HG03378 (cell line): ENCODE measurements around the gene CYP27A1.

Source experiments
- ATAC-seq: cut with Tn5 transposase; IDR thresholded peaks from one replicate; pipeline ENCODE4 v1.9.1; 2021; ENCODE audit warnings: mild to moderate bottlenecking, moderate library complexity; ENCODE audit not compliant: unreplicated experiment

CYP27A1 gene

DNA sequence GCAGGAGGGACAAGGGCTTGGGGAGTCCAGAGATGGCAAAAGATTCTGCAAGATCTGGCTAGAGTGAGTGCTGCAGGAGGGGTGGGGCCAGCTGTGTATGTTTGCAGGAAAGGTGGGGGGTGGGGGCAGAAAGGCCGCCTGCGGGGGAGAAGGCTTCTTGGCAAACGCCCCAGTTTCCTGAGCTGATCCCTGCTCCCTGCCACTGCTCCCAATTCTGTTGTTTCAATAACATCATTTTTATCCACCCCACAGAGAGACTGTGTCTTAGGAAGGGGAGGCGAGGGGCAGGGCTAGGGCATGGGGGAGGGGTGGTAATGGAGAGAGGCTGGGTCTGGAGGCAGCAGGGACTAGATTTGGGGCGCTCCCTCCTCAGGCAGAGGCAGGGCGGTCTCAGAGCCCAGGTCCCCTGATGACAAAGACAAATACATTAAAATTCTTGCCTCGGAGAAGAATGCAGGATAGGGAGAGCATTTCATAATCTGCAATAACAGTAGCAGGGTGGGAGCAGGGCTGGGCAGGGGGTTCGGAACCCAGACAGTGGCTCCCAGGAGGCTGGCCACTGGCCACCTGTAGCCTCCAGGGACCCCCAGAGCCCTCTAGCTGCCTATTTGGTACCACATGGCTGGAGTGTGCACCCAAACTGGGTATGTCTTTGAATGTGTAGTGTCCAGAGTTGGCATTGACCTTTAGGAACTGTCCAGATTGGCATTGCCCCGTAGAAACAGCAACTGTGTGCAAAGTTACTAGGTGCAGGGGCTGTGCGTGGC, 75.6 kb downstream of the CYP27A1 start:
- ATAC-seq, result no peak

DNA sequence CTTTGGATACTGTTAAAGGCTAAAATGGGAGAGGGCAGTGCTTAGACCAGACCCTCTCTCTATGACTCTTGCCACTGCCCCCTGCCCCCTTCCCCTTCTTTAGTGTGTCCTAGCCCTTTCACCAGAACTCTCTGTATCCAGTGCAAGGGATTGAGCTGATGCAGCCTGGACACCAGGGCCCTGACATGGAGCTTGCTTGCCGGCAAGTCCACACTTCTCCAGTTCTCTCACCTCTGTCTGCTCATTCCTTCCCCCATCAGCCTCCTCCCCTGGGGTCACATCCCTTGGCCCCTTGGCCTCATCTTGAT, 76.1 kb downstream of the CYP27A1 start:
- no peak for ATAC-seq

DNA sequence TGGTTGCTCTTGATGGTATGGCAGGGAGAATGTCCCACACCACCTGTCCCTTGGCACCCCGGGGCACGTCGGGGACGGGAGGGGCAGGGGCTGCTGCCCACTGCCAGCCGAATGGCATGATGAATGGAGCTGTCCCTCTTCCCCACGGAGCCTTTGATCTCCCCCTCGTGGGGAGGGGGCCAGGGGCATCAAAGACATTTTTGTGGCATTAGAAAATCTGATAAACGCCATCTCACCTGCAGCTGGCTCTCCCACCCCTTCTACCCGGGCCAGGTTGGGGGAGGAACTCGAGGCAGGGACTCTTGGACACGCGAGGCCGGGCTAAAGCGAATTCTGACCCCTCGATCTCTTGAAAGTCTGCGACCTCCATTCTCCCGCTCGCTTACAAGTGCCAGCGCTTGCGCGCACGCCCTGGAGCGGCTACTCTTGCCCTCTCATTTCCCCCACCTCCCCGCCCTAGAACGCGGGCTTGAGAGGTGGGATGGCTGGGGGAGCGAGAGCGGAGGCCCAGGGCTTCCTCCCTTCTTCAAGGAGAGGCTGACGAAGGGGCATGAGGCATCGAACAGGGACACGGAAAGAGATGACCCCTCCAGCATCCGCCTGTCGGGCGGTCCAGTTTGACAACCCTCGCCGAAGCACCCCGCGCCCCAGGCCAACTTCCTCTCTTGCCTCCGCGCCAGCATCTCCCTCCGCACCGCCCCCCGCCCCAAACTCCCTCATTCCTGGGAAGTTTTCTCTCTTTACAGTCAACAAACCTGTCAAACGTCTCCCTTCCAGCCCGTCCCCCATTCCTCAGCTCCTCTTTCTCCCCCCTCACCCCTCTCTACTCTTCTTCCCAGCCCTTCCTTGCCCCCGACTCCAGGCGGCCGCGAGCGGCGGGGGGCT, 77.0 kb downstream of the CYP27A1 start:
- ATAC-seq, result no peak

DNA sequence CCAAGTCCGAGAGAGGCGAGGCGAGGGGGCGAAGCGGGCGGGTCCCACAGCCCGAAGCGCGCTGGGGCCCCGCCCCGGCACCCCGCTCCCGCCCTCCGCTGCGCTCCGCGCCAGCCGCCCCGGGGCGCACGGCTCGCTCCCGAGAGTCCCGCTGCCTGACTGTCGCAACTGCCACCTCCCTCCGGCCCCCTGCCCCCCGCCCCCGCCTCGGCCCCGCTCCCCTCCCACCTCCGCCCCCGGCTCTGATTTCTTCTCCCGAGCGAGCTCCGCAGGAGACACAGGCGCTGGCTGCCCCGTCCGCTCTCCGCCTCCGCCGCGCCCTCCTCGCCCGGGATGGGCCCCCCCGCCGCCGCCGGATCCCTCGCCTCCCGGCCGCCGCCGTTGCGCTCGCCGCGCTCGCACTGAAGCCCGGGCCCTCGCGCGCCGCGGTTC, 77.6 kb downstream of the CYP27A1 start, which contains the start of gene WNT6:
WNT6 (plus strand) TSS at position 250 of the 432 bp plus-strand sequence. CDS start 233 bp downstream, outside the sequence.
- ATAC-seq, result no peak

DNA sequence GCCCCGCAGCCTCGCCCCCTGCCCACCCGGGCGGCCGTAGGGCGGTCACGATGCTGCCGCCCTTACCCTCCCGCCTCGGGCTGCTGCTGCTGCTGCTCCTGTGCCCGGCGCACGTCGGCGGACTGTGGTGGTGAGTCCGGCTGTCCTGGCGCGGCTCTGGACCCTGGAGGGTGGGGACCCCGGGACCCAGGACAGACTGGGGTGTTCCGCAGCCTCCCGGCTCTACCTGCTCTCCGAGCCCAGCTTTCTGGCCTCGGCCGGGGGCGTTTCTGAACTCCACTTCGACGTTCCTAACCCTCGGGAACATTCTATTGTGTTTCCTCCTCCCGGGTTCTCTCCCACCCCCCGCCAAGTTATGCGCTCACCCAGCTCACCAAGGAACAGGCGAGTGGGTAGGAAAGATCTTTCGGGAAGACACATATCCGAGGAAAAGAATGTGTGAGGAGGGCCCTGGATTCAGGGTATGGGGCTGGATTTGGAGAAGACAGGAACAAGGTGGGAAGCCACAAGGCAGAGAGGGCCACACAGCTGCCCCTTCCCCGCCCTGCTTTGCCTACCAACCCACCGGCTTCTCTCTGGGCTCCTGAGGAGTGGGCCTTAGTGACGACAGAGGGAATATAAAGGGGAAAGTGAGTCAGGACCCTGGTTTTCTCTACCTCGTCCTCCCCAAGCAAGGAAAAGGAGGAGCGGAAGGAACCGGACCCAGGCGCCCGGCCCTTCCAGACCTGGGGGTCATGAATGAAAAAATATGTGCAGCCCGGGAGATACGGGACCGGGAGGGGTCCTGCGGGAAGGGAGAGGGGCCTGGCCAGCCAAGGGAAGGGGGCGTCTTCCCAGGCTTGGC, 78.3 kb downstream of the CYP27A1 start:
- ATAC-seq, result no peak

DNA sequence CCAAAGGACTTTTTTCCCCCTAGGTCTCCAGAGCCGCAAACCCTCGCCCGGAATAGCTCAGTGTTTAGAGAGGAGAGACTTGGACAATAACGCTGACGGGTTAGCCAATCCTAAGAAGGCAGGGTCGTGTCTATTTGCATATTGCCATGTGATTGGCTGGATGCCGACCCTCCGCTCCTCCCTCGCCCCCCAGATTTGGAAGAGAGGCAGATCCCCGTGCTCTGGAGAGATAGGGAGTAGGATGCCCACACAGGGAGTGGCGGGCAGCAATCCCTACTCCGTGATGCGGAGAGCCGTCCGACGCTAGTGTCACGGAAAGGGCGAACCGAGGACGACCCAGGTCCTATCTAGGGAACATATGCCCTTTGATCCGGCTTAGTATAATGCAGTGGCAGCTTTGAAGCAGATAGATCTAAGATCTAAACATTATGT, 79.0 kb downstream of the CYP27A1 start:
- ATAC-seq, result no peak

DNA sequence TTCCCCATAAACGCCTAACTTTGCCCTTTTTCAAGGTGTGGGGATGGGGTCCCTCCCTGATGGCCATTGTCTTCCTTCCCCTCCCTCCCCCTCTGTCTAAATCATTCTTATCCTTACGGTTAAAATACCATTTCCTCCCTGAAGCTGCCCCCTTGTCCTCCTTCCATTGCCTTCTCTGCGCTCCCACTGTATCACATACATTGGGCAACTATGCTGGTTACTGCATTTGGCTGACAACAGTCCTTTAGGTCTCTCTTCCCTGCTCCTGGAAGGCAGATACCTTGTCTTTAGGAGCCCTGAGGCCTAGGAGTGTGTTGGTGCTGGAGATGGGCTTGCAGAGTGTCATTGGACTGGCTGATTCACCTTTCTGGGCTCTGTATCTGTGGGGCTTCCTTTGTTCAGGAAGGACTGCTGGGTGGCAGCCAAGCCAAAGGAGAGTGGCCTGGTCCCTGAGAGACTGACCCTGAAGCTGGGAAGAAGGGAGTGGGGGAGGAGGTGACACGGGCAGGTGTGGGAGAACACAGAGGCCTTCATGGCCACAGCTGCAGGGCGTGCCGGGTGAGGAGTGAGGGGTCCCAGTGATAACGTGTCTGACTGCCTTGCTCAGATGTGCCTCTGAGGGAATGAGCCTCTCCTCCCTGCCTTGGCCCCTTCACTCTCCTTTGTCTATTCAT, 79.8 kb downstream of the CYP27A1 start:
- no peak for ATAC-seq

DNA sequence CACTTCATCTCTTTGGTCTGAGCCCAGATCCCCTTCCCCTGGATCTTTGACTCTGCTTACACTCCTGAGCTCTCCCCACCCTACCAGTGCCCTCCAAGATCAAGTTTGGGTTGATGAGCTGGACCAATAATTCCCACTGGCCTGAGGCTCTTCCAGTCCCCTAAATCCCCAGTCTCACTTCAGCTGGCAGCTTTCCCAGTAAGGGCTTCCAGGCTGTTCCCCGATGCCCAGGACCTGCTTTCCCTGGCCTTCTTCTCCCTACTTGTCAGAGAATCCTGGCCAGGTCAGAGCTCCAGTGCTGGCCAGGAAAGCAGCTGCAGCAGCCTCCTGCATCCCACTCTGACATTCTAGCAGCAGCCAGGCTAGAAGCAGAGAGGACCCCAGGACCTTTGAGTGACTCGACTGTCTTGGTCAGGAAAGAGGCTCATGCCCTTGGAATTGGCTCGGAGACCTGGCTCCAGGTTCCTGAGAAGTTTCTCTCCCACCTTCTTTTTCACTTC, 81.1 kb downstream of the CYP27A1 start:
- ATAC-seq, result no peak
